HepG2 (cell line): ENCODE measurements around the gene SUN1. TPM values are rescaled to one million over a fixed set of nuclear protein-coding genes. Genes with fewer than 3 reads are reported as not detected.

Source experiments
- ATAC-seq: fragments of 200-7000 bp; cut with Tn5 transposase; 3 replicates; pipeline ENCODE4 v1.9.1; 2020; ENCODE audit warnings: mild to moderate bottlenecking, moderate library complexity
- BruUV-seq: library from RNA; stranded (reverse); fragments of 400-500 nt; replicated peaks from 2 replicates; lab custom pipeline; 2021; lab: Mats Ljungman, UMichigan
- CTCF ChIA-PET: fragments of 300-600 bp; formaldehyde crosslinking; extraction: SDS; loops from one replicate; lab custom pipeline; 2021; ENCODE audit warnings: low total read pairs, inconsistent platforms, low intra/inter-chr PET ratio; lab: Yijun Ruan, JAX
- POLR2A ChIA-PET: fragments of 350-600 bp; sonication (Branson Sonifier 250); formaldehyde crosslinking; loops from one replicate; lab custom pipeline; 2020; ENCODE audit warnings: antibody characterized with exemption, inconsistent platforms; lab: Yijun Ruan, JAX
- DNase-seq: peaks from one replicate; pipeline ENCODE4 v3.0.0-alpha.2; 2015; ENCODE audit warnings: low spot score
- FAIRE-seq: peaks from 3 replicates; lab custom pipeline; 2011; peaks lifted over from hg19 to GRCh38; lab: Jason Lieb, UNC
- H2AFZ ChIP-seq: one replicate; pipeline ENCODE4 v1.6.1; 2011; ENCODE audit warnings: low read length, inconsistent platforms
- H3K27ac ChIP-seq: fragments of 300-600 bp; 3 replicates; pipeline ENCODE4 v1.8.0; 2011; ENCODE audit warnings: mixed run types, mild to moderate bottlenecking, mixed read lengths, low read length, inconsistent platforms; ENCODE audit not compliant: insufficient read depth; ENCODE audit errors: extremely low read length
- H3K27me3 ChIP-seq, 2 experiments: fragments of 200-600 bp in 1 of 2; 2 replicates in 1 of 2; 3 replicates in 1 of 2; pipeline versions ENCODE4 v1.6.0 to v1.8.0; 2011; ENCODE audit warnings: low read length in 2 of 2, mild to moderate bottlenecking in 2 of 2, moderate library complexity in 2 of 2, inconsistent platforms in 1 of 2; ENCODE audit not compliant: insufficient read depth in 2 of 2, control insufficient read depth in 1 of 2
- H3K36me3 ChIP-seq, 2 experiments: fragments of 200-600 bp in 1 of 2; replicated peaks in 1 of 2; 2 replicates in 1 of 2; 3 replicates in 1 of 2; pipeline versions ENCODE4 v1.5.1 to v1.8.0; 2011; ENCODE audit warnings: low read length in 2 of 2, inconsistent platforms in 1 of 2; ENCODE audit not compliant: insufficient read depth in 2 of 2, control insufficient read depth in 1 of 2
- H3K4me1 ChIP-seq: 2 replicates; pipeline ENCODE4 v1.5.1; 2012; ENCODE audit warnings: low read length, inconsistent platforms; ENCODE audit not compliant: insufficient read depth
- H3K4me2 ChIP-seq: 2 replicates; pipeline ENCODE4 v1.6.0; 2011; ENCODE audit warnings: low read depth, low read length, inconsistent platforms
- H3K4me3 ChIP-seq, 3 experiments: fragments of 200-600 bp in 1 of 3; sonication (generic), shearing (Covaris generic) in 1 of 3; replicated peaks in 1 of 3; 2 replicates each; pipeline ENCODE4 v1.5.1; 2011 to 2016; ENCODE audit warnings: low read length in 3 of 3, inconsistent platforms in 2 of 3, low read depth in 2 of 3, mild to moderate bottlenecking in 2 of 3, control low read depth in 1 of 3, mixed read lengths in 1 of 3; ENCODE audit not compliant: insufficient read depth in 1 of 3
- H3K79me2 ChIP-seq: one replicate; pipeline ENCODE4 v1.6.1; 2011; ENCODE audit warnings: low read length, inconsistent platforms; ENCODE audit not compliant: insufficient read depth
- H3K9ac ChIP-seq: 2 replicates; pipeline ENCODE4 v1.6.0; 2011; ENCODE audit warnings: mild to moderate bottlenecking, low read depth, low read length, inconsistent platforms; ENCODE audit not compliant: insufficient read depth
- H3K9me3 ChIP-seq: 2 replicates; pipeline ENCODE4 v1.5.1; 2012; ENCODE audit warnings: mild to moderate bottlenecking, low read length
- H4K20me1 ChIP-seq: 2 replicates; pipeline ENCODE4 v1.6.0; 2011; ENCODE audit warnings: inconsistent platforms, mild to moderate bottlenecking, low read length, moderate library complexity; ENCODE audit not compliant: insufficient read depth
- FOXC1 ChIP-seq: sonication (generic); formaldehyde crosslinking; IDR thresholded peaks from 2 replicates; pipeline ENCODE4 v1.8.0; 2022; ENCODE audit warnings: mild to moderate bottlenecking, missing genetic modification reagents, borderline replicate concordance
- HNF4A ChIP-seq: sonication (generic); formaldehyde crosslinking; IDR thresholded peaks from 2 replicates; pipeline ENCODE4 v1.4.0; 2020; ENCODE audit warnings: missing genetic modification reagents
- HNF4G ChIP-seq, 2 experiments: sonication (generic) in 1 of 2; formaldehyde crosslinking in 1 of 2; IDR thresholded peaks; 2 replicates each; pipeline versions ENCODE4 v1.4.0 to v1.6.1; 2011 to 2020; ENCODE audit warnings: borderline replicate concordance in 2 of 2, low read depth in 2 of 2, mild to moderate bottlenecking in 2 of 2, low read length in 1 of 2, missing genetic modification reagents in 1 of 2, moderate library complexity in 1 of 2
- HNRNPK ChIP-seq: fragments of 200-400 bp; formaldehyde crosslinking; IDR thresholded peaks from 2 replicates; pipeline ENCODE4 v1.6.1; 2018; ENCODE audit warnings: low read length, low read depth, moderate library complexity, mild to moderate bottlenecking; ENCODE audit not compliant: poor library complexity, severe bottlenecking
- HNRNPUL1 ChIP-seq: fragments of 200-400 bp; formaldehyde crosslinking; IDR thresholded peaks from 2 replicates; pipeline ENCODE4 v1.6.1; 2017; ENCODE audit warnings: low read depth, mild to moderate bottlenecking, low read length, moderate library complexity
- MTA3 ChIP-seq: sonication (generic); formaldehyde crosslinking; IDR thresholded peaks from 2 replicates; pipeline ENCODE4 v1.4.0; 2020; ENCODE audit warnings: missing genetic modification reagents
- SNRNP70 ChIP-seq: fragments of 200-400 bp; formaldehyde crosslinking; IDR thresholded peaks from 2 replicates; pipeline ENCODE4 v1.6.1; 2017; ENCODE audit warnings: mild to moderate bottlenecking, low read depth, low read length, moderate library complexity
- TFAP4 ChIP-seq: sonication (generic); IDR thresholded peaks from 2 replicates; pipeline ENCODE4 v1.6.1; 2016; ENCODE audit warnings: low read depth, borderline replicate concordance
- U2AF1 ChIP-seq: fragments of 200-400 bp; formaldehyde crosslinking; optimal IDR thresholded peaks from 2 replicates; pipeline ENCODE3; 2017; ENCODE audit warnings: mild to moderate bottlenecking, low read depth, low read length
- ZBTB25 ChIP-seq: IDR thresholded peaks from 2 replicates; pipeline ENCODE4 v1.6.1; 2018; ENCODE audit warnings: missing genetic modification reagents
- ZNF274 ChIP-seq: sonication (generic); formaldehyde crosslinking; IDR thresholded peaks from 2 replicates; pipeline ENCODE4 v1.5.1; 2020; ENCODE audit warnings: mild to moderate bottlenecking, missing genetic modification reagents
- ZNF766 ChIP-seq: sonication (generic); formaldehyde crosslinking; IDR thresholded peaks from 2 replicates; pipeline ENCODE4 v1.5.0; 2020; ENCODE audit warnings: missing genetic modification reagents, borderline replicate concordance
- WGBS: methylation state at CpG from one replicate; pipeline ENCODE4 v1.1.6; 2017; ENCODE audit warnings: low lambda C conversion rate; 5-methylcytosine and 5-hydroxymethylcytosine counted together
- in situ Hi-C: cut with HindIII; loops from 2 replicates; pipeline ENCODE4 v1.10.0; 2017; ENCODE audit warnings: low pct_unique_long_range_greater_than_20kb; ENCODE audit not compliant: extremely low pct_ligation_motif_present
- intact Hi-C: fragments of 100-400 bp; cut with micrococcal nuclease; formaldehyde crosslinking; loops from one replicate; pipeline ENCODE4 v1.10.0; 2022; ENCODE audit not compliant: unreplicated experiment
- polyA plus RNA-seq, 8 experiments: library from polyadenylated mRNA; depleted of rRNA in 3 of 8; stranded (reverse) in 7 of 8; unstranded in 1 of 8; fragments of >200 nt; fragmentation: Illumina TruSeq in 4 of 8; extraction: Trizol in 4 of 8; gene quantifications; 2 replicates each; pipeline versions ENCODE4 v1.2.1 to v1.2.3, GENCODE V29; 2011 to 2016; ENCODE audit warnings: low read depth in 4 of 8, missing spikeins in 1 of 8, mixed read lengths in 1 of 8; ENCODE audit not compliant: insufficient read depth in 1 of 8
- total RNA-seq, 5 experiments: library from RNA; depleted of rRNA; stranded (reverse); fragments of >200 nt; fragmentation: Illumina TruSeq; extraction: Trizol; gene quantifications; 2 replicates each; pipeline ENCODE4 v1.2.3, GENCODE V29; 2016; ENCODE audit warnings: low read depth in 1 of 5
- TF ChIP-seq, protein P1 (sequence below): sonication (generic); formaldehyde crosslinking; IDR thresholded peaks from 2 replicates; pipeline ENCODE4 v1.5.1; 2020; ENCODE audit warnings: missing genetic modification reagents, mild to moderate bottlenecking, borderline replicate concordance
- TF ChIP-seq, protein P2 (sequence below): sonication (generic); formaldehyde crosslinking; IDR thresholded peaks from 2 replicates; pipeline ENCODE4 v1.4.0; 2020; ENCODE audit warnings: low read depth, mild to moderate bottlenecking, missing genetic modification reagents

The SUN1 gene
- total and polyA plus RNA-seq, 2 of the 13 experiments (the other 11 are each of a cell fraction or from before 2014, with no cell fraction given) = 47.0 to 126 TPM

DNA sequence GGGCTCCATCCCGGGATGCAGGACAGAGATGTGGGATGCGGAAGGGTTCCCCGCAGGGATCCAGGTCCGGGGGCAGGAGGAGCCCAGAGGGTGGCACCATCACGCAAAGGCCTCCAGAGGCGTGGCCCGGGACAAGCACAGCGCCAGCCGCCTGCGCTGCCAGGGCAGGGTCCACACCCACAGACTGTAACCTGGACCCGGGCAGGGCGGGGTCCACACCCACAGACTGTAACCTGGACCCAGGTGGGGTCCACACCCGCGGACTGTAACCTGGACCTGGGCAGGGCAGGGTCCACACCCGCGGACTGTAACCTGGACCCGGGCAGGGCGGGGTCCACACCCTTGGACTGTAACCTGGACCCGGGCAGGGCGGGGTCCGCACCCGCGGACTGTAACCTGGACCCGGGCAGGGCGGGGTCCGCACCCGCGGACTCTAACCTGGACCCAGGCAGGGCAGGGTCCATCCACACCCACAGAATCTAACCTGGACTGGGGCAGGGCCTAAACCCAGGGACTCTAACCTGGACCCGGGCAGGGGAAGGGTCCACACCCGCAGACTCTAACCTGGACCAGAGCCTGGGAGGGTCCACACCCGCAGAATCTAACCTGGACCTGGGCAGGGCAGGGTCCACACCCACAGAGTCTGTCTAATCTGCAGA is 37.5 kb upstream of the SUN1 start:
- Histone ChIP-seq H2AFZ (no peak overlapping the region), H4K20me1 (no peaks in the 10 kb centered on the region), H3K27ac (no peak overlapping the region), H3K9me3 (no peaks in the 10 kb centered on the region), H3K79me2 (no peaks in the 10 kb centered on the region), H3K4me1 (no peaks in the 10 kb centered on the region), H3K4me2 (no peak overlapping the region), H3K4me3 (no peak overlapping the region), H3K36me3 (no peaks in the 10 kb centered on the region), H3K27me3 (no peaks in the 10 kb centered on the region), H3K9ac (no peak overlapping the region)
- DNase-seq (no peak), FAIRE-seq (no peak), ATAC-seq (no peak; the same call in 2 of the 3 replicates)
- in situ Hi-C loops (no loop called here), intact Hi-C loops (no loop called here)
- ChIA-PET CTCF (no interaction called here), POLR2A (no interaction called here)
- 93% methylated on average over 4 of the region's 31 CpGs for WGBS
- BruUV-seq = no TSS peak
- TF ChIP-seq, protein P1, sequence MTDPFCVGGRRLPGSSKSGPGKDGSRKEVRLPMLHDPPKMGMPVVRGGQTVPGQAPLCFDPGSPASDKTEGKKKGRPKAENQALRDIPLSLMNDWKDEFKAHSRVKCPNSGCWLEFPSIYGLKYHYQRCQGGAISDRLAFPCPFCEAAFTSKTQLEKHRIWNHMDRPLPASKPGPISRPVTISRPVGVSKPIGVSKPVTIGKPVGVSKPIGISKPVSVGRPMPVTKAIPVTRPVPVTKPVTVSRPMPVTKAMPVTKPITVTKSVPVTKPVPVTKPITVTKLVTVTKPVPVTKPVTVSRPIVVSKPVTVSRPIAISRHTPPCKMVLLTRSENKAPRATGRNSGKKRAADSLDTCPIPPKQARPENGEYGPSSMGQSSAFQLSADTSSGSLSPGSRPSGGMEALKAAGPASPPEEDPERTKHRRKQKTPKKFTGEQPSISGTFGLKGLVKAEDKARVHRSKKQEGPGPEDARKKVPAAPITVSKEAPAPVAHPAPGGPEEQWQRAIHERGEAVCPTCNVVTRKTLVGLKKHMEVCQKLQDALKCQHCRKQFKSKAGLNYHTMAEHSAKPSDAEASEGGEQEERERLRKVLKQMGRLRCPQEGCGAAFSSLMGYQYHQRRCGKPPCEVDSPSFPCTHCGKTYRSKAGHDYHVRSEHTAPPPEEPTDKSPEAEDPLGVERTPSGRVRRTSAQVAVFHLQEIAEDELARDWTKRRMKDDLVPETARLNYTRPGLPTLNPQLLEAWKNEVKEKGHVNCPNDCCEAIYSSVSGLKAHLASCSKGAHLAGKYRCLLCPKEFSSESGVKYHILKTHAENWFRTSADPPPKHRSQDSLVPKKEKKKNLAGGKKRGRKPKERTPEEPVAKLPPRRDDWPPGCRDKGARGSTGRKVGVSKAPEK (CRISPR knock-in tag) = no peak
- TF ChIP-seq U2AF1 = no peak
- TF ChIP-seq HNF4A (CRISPR knock-in tag) = peak; percentile 31
- no peak for TF ChIP-seq ZNF274 (CRISPR knock-in tag)
- TF ChIP-seq, protein P2, sequence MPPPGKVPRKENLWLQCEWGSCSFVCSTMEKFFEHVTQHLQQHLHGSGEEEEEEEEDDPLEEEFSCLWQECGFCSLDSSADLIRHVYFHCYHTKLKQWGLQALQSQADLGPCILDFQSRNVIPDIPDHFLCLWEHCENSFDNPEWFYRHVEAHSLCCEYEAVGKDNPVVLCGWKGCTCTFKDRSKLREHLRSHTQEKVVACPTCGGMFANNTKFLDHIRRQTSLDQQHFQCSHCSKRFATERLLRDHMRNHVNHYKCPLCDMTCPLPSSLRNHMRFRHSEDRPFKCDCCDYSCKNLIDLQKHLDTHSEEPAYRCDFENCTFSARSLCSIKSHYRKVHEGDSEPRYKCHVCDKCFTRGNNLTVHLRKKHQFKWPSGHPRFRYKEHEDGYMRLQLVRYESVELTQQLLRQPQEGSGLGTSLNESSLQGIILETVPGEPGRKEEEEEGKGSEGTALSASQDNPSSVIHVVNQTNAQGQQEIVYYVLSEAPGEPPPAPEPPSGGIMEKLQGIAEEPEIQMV = no peak
- TF ChIP-seq SNRNP70 = no peak
- TF ChIP-seq HNF4G (IDR thresholded peaks at IDR 0.05; ENCODE audit: borderline replicate concordance, low read depth, low read length) = peak; percentile 48; the same call in 1 of the 2 replicates
- TF ChIP-seq HNF4G (CRISPR knock-in tag; IDR thresholded peaks at IDR 0.05; ENCODE audit: borderline replicate concordance, low read depth) = no peak
- no peak for TF ChIP-seq TFAP4
- TF ChIP-seq HNRNPUL1 = no peak
- no peak for TF ChIP-seq HNRNPK
- no peak for TF ChIP-seq ZBTB25 (CRISPR knock-in tag)
- no peak for TF ChIP-seq MTA3 (CRISPR knock-in tag)
- no peak for TF ChIP-seq FOXC1 (CRISPR knock-in tag)
- TF ChIP-seq ZNF766 = no peak
